HL-60 (cell line): ENCODE data around the gene EXOC4.

Experiments
- CTCF ChIP-seq: IDR thresholded peaks from one replicate; pipeline ENCODE4 v1.5.1; 2011; ENCODE audit warnings: low read length, control low read depth, inconsistent platforms; ENCODE audit not compliant: insufficient read depth
- GABPA ChIP-seq: IDR thresholded peaks from 2 replicates; pipeline ENCODE4 v1.6.1; 2012; ENCODE audit warnings: low read depth
- POLR2AphosphoS5 ChIP-seq: IDR thresholded peaks from 2 replicates; pipeline ENCODE4 v1.6.1; 2012; ENCODE audit warnings: low read depth
- REST ChIP-seq: IDR thresholded peaks from 2 replicates; pipeline ENCODE4 v1.6.1; 2012; ENCODE audit warnings: low read depth; ENCODE audit not compliant: insufficient replicate concordance

- no peak for TF ChIP-seq CTCF
- no peak for TF ChIP-seq POLR2AphosphoS5
- TF ChIP-seq REST: no peak
- TF ChIP-seq GABPA: no peak
Observed at GRCh38 chr7:133339772-133340171, 86.9 kb downstream of the EXOC4 start.
